ENCODE measurements around the gene EXOC3. TPM values are rescaled to one million over a fixed set of nuclear protein-coding genes. Genes with fewer than 3 reads are reported as not detected.

Gene EXOC3
- polyA plus RNA-seq, 3 donors, result 47.2 to 74.3 (median 58.4) TPM

DNA sequence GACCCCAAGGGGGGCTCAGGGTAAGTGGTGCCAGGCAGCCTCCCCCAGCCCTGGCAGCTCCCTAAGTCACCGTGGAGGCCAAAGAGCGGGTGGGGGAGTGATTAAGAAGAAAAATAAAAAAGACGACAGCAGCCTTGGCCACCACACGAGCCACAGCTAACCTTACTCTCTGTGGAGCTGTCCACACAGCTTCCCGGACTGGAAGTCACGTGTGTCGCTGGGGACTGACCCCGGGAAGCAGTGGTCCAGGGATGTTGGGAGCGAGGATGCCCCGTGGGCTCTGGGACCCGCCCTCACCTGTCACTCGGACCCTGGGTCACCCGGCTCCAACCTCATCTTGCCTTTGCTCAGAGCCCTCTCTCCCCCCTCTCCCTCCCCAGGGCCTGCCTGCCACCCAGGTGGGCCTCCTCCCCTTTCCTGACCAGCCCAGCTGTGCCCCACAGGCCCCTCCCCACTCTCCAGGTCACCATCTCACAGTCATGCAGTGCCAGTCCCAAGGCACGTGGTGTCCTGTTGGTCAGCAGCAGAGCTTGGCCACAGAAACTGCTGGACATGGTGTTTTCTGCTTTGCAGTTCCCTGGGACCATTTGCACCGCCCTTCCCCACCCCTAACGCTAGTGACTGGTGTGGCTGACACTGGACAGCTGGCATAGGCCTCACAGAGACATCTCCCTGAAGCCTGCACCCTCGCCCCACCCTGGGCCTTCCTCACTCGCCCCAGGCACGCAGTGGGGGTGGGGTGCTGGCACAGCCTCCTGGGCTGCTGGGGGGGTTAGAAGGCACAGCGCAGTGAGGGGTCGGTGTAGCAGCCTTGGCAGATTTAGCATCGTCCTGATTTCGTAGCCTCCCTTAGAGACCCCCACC, 9.8 kb upstream of the EXOC3 start:
- DNase-seq (ENCODE audit: extremely low read depth in 1 of 11, low read depth in 9 of 11, low spot score in 4 of 11), result no peak

DNA sequence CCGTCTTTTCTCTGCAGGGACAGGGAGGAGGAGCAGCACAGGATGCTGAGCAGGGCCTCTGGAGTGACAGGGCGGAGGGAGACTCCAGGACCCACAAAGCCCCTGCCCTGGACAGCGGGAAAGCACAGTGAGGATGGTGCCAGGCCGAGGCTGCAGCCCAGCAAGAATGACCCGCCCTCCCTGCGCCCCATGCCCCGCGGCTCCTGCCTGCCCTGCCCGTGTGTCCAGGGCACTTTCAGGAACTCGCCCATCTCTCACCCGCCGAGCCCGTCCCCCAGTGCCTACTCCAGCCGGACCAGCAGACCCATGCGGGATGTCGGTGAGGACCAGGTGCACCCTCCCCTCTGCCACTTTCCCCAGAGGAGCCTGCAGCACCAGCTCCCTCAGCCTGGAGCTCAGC, 9.1 kb upstream of the EXOC3 start:
- DNase-seq (ENCODE audit: extremely low read depth in 1 of 11, low read depth in 9 of 11, low spot score in 4 of 11), result no peak

DNA sequence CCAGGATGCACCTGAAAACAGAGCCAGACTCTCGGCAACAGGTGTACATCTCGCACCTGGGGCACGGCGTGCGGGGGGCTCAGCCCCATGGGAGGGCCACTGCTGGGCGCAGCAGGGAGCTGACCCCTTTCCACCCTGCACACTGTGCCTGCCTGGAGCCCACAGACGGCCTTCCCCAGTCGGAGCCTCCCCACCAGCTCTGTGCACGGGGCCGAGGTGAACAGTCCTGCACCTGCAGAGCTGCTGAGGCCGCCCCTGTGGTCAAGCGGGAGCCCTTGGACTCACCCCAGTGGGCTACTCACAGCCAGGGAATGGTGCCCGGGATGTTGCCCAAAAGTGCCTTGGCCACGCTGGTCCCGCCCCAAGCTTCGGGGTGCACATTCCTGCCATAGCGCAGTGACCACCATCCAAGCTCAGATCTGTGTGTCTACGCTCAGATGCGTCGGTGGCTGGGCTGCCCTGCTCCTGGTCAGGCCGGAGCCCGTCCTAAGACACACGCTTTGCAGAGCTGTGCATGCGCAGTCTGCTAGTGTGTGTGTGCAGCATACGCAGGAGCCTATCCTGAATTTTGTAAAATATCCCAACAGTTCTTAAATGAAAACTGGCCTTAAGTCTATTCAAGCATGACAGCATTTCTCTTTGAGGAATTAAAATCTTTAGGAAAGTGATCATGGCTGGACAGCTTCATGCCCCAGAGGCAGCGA, 8.4 kb upstream of the EXOC3 start:
- DNase-seq (ENCODE audit: extremely low read depth in 1 of 11, low read depth in 9 of 11, low spot score in 4 of 11), result no peak

DNA sequence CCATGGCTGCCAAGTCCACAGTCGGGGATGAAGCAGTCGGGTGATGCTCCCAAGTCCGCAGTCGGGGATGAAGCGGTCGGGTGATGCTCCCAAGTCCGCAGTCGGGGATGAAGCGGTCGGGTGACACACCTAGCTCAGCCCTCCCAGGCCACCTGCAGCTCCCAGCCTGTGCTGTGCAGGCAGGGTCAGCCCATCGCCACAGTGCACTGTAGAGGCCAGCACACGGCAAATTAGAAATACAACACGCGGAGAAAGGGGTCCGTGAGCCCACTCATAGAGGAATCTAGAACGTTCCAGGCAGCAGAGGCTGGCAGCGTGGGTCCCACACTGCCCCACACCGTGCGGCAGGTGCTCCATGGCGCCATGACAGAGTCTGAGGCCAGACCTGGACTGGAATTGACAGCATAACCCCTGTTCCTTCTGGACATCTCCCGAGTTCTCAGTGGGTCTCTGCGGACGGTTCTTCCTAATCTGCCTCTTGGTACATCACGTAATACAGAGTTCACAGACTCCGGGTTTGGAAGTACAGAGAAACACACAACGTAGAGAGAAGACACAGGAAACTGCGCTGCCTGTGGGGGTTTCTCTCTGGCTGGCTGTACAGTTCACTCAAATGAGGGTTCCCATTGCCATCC, 7.7 kb upstream of the EXOC3 start:
- no peak for DNase-seq (ENCODE audit: extremely low read depth in 1 of 11, low read depth in 9 of 11, low spot score in 4 of 11)

- no peak for DNase-seq (ENCODE audit: extremely low read depth in 1 of 11, low read depth in 9 of 11, low spot score in 4 of 11)
Observed at GRCh38 chr5:435961-436640, 6.9 kb upstream of the EXOC3 start.

DNA sequence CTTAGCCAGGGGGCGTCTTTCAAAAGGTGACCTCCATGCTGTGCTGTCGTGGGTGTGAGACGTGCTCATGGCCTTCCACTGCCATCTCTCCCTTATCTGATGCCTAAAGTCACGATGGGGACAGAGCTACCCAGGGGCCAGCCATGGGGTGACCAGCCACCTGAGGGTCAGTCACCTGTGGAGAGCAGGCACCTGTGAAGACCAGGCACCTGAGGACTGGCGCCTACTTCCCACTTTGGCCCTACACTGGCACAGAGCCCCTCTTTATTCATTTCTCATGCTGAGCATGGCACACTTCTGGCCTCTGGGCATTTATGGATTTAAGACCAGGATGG, 6.4 kb upstream of the EXOC3 start:
- no peak for DNase-seq (ENCODE audit: extremely low read depth in 1 of 11, low read depth in 9 of 11, low spot score in 4 of 11)

DNA sequence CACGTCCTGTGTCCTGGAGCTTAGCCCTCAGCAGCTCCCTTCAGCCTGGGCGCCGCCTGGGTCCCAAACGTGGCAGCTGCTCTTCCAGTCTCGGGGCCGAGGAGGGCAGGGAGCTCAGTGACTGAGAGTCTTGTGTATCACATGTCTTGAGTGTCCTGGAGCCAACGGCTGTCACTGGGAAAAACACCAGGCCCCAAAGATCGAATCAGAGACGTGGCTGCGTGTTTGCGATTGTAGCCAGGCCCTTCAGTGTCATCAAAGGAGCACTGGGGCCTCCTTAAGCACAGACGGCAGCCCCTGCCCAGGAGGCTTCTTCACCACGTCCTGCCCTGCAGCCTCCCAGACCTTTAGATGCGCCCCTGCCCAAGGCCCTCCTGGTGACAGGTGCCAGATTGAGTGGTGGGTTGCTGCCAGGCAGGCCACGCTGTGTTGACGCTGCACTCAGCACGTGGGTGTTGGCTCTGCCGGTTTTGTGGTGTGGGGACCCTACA, 5.7 kb upstream of the EXOC3 start:
- no peak for DNase-seq (ENCODE audit: extremely low read depth in 1 of 11, low read depth in 9 of 11, low spot score in 4 of 11)

GRCh38 chr5:438481-438981, 4.4 kb upstream of the EXOC3 start:
- no peak for DNase-seq (ENCODE audit: extremely low read depth in 1 of 11, low read depth in 9 of 11, low spot score in 4 of 11)

DNA sequence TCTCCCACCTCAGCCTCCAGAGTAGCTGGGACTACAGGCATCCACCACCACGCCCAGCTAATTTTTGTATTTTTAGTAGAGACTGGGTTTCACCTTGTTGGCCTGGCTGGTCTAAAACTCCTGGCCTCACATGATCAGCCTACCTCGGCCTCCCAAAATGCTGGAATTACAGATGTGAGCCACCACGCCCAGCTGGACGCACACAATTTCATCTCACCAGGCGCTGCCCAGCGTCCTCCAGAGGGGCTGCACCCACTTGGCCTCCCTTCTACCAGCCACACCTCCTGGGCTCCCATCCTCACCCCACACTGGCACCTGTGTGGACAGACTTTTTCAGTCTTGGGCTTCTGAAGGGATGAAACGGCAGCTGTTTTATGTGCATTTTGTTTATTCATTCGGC, 3.8 kb upstream of the EXOC3 start:
- DNase-seq (ENCODE audit: extremely low read depth in 1 of 11, low read depth in 9 of 11, low spot score in 4 of 11), result no peak

DNA sequence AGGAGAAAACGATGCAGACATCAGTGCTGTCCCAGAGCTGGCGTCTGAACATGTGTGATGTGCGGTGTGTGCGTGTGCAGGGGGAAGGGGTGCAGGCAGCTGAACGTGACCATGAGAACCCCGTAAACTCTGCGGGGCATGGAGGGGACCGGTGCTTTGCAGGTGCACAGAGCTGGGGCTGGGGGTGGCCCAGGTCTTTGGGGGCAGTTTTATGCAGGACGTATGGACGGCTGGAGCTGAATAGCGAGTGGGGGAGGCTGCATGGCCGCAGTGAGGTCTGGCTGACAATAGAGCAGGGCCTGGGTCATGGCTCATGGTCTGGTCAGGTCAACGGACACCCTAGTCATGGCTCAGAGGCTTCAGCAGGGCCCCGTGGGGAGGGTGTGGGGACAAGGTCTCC, 3.3 kb upstream of the EXOC3 start:
- no peak for DNase-seq (ENCODE audit: extremely low read depth in 1 of 11, low read depth in 9 of 11, low spot score in 4 of 11)

DNA sequence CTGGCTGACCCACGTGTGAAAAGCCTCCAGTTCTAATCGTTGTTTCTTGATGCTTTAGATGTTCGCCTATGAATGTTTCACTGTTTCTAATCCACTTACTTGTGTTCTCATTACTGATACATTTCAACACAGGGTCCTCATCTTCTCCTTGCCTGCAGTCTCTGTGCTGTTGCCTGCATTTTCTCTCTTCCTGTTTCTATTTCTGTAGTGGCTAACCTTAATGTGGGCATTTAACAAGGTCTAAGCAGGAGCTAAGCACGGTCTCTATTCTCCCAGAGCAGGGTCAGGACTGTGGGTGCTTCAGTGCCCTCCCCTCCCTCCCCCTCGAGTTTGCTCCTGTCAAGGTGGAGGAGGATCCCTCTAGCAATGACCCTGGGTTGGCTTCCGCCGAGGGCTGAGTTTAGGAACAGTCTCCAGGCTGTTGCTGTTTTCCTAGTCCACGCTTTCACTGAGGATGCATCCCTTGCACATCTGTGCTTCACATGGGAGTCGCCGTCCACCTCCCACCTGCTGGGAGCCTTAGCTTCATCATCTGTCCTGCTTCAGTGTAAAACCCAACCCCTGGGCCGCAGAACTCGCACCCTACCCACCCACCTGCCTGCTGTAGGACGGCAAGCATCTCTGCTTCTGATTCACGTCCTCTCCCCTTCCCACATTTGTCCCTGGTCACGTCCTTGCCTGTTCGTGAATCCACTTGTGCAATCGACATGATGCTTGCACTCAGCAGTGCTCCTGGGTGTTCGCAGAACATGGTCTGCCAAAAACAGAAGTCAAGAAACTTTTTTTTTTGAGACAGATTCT, 2.4 kb upstream of the EXOC3 start:
- DNase-seq (ENCODE audit: extremely low read depth in 1 of 11, low read depth in 9 of 11, low spot score in 4 of 11), result no peak

DNA sequence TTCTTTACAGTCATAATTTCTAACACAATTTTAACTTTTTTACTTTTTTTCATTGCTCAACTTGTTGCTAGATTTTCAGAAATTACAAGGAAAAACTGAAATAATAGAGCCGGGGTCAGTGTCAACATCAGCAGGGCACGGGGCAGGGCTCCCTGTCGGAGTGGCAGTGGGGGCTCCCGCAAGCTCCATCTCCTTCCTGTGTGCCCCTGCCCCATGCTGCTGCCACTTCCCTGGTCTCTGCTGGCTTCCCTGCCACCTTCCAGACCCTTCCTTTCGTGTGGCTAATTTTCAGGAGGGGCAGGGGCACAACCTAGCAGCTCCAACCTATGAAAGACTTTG, 1.0 kb upstream of the EXOC3 start:
- no peak for DNase-seq (ENCODE audit: extremely low read depth in 1 of 11, low read depth in 9 of 11, low spot score in 4 of 11)

GRCh38 chr5:443239-444151, 519 bp downstream of the EXOC3 start:
- no peak for DNase-seq (ENCODE audit: extremely low read depth in 1 of 11, low read depth in 9 of 11, low spot score in 4 of 11)

- DNase-seq (ENCODE audit: extremely low read depth in 1 of 11, low read depth in 9 of 11, low spot score in 4 of 11), result no peak
Observed at GRCh38 chr5:444226-444625, 1.2 kb downstream of the EXOC3 start.

GRCh38 chr5:445591-445990, 2.6 kb downstream of the EXOC3 start:
- no peak for DNase-seq (ENCODE audit: extremely low read depth in 1 of 11, low read depth in 9 of 11, low spot score in 4 of 11)

DNA sequence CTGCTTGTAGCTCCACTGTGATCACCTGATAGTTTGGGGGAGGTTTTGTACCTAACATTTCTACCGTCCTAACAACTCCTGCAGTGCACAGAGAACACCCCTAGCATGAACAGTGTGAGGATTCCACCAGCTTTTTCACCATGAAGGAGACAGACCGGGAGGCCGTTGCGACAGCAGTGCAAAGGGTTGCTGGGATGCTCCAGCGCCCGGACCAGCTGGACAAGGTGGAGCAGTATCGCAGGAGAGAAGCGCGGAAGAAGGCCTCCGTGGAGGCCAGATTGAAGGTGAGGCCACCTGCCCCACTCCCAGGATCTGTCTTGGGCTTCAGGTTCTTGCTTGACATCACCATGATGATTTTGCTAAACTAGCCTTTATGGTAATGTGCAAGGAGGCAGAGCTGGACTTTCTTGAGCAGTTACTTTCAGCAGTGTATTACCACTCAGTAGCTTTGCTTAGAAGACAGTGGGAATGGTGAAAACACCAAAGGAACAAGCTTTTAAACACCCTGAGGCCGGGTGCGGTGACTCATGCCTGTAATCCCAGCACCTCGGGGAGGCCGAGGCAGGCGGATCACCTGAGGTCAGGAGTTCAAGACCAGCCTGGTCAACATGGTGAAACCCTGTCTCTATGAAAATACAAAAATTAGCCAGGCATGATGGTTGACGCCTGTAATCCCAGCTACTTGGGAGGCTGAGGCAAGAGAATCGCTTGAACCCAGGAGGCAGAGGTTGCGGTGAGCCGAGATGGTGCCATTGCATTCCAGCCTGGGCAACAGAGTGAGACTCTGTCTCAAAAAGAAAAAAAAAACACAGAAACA, 3.3 kb downstream of the EXOC3 start:
- no peak for DNase-seq (ENCODE audit: extremely low read depth in 1 of 11, low read depth in 9 of 11, low spot score in 4 of 11)

DNA sequence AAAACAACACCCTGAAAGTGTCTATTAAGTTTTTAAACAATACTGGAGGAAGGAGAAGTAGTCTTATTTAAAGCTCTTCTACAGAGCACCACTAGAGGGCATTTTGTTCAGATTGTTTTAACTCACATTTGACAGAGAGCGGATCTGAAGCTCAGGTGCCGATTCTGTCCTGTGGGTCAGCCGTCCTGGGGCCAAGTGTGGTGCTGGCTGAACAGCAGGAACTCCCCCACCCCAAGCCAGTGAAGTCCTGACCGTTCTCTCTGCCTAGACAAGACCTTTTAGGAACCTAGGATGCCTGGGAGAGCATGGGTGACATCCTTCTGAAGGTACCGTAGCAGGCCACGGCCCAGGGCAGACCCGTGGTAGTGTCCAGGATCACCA, 3.9 kb downstream of the EXOC3 start:
- DNase-seq (ENCODE audit: extremely low read depth in 1 of 11, low read depth in 9 of 11, low spot score in 4 of 11), result no peak

Data from renal cortex interstitium (tissue), 11 donors.